HG03432 (cell line): ENCODE measurements around the gene STX18.
A peak's percentile ranks its signal among the peaks of the same experiment; 100 is the strongest.
"Not testable (repeated sequence)": the region's sequence is repeated elsewhere in the genome, so short reads cannot be mapped to it uniquely, and the experiment has no call there.

Source experiments
- ATAC-seq: cut with Tn5 transposase; IDR thresholded peaks from one replicate; pipeline ENCODE4 v1.9.1; 2021; ENCODE audit warnings: mild to moderate bottlenecking, moderate library complexity; ENCODE audit not compliant: unreplicated experiment

The STX18 gene

DNA sequence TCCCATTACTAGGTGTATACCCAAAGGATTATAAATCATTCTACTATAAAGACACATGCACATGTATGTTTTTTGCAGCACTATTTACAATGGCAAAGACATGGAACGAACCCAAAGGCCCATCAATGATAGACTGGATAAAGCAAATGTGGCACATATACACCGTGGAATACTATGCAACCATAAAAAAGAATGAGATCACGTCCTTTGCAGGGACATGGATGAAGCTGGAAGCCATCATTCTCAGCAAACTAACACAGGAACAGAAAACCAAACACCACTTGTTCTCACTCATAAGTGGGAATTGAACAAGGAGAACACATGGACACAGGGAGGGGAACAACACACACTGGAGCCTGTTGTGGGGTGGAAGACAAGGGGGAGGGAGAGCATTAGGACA lies 31.2 kb downstream of the STX18 start:
- ATAC-seq, result not testable (repeated sequence)

DNA sequence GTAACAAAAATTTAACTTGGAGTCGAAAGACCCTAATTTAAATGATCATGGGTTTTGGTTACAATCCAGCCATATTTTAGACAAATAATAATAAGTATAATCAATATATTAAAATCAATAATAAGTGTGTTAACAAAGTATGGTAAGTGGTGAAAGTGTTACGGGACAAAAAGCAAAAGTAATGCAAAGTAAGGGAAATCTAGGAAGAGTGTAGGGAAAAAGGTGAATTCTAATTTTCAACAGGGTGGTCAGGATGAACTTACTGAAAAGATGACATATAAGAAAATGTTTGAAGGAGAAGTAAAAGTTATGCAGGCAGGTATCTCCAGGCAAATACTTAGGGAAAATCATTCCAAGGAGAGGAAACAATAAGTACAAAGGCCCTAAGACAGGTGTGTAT lies 32.3 kb downstream of the STX18 start:
- ATAC-seq, result no peak

DNA sequence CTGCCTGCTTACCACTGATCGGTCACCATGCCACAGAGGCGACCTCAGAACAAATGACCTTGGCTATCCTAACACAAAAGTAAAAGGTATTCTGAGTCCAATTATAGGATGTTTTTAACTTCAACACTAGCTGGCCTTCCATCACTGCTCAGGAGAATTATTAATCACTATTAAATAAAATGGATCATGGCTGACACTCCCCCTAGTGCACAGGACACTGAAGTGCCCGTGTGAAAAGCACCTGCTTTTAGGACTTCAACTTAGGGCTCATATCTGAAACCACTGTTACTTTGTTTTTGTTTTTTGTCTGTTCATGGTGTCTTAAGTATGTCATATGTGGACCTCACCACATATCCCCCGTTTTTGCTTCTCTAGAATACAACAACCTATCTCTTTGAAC lies 33.9 kb downstream of the STX18 start:
- peak; percentile 51 for ATAC-seq

DNA sequence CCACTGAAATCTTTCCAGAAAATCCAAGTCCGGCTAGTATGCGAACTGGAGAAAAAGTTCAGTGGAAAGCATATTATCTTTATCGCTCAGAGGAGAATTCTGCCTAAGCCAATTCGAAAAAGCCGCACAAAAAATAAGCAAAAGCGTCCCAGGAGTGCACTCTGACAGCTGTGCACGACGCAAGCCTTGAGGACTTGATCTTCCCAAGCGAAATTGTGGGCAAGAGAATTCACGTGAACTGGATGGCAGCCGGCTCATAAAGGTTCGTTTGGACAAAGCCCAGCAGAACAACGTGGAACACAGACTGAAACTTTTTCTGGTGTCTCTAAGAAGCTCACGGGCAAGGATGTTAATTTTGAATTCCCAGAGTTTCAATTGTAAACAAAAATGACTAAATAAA lies 34.4 kb downstream of the STX18 start:
- ATAC-seq, result no peak

DNA sequence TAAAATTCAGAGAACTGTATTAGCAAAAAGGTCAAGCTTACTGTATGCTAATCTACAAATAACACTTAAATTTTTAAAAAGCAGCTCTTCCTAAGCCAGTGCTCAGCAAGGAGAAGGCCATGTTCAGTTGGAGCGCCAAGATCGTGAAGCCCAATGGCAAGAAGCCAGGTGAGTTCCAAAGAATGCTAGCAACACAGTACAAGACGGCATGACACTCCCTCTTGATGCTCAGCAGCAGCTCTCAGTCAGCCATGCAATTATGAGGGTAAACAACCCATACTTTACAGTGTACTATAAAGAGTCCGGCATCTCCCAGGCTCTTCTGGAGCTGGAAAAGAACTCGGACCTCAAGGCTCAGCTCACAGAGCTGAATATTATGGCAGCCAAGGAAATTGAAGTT lies 34.9 kb downstream of the STX18 start:
- no peak for ATAC-seq

DNA sequence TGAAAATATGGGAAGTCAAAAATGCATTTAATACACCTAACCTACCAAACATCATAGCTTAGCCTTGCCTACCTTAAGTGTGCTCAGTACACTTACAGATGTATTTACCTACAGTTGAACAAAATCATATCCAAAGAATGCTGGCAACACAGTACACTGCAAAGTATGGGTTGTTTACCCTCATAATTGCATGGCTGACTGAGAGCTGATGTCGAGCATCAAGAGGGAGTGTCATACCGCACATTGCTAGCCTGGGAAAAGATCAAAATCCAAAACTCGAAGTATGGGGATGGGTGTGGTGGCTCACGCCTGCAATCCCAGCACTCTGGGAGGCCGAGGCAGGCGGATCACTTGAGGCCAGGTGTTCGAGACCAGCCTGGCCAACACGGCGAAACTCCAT lies 36.6 kb downstream of the STX18 start:
- ATAC-seq, result not testable (repeated sequence)

DNA sequence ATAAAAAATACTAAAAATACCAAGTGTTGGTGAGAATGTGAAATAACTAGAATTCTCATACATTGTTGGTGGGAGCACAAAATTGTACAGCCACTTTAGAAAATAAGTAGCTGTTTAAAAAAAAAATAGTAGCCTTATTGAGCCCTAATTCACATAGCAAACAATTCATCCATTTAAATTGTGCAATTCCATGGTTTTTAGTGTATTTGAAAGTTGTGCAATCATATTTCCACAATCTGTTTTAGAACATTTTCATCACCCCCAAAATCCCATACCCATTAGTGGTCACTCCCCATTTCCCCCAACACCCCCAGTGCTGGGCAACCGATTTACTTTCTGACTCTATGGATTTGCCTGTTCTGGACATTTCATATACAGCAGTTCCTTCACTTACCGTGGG lies 37.1 kb downstream of the STX18 start:
- ATAC-seq, result no peak

DNA sequence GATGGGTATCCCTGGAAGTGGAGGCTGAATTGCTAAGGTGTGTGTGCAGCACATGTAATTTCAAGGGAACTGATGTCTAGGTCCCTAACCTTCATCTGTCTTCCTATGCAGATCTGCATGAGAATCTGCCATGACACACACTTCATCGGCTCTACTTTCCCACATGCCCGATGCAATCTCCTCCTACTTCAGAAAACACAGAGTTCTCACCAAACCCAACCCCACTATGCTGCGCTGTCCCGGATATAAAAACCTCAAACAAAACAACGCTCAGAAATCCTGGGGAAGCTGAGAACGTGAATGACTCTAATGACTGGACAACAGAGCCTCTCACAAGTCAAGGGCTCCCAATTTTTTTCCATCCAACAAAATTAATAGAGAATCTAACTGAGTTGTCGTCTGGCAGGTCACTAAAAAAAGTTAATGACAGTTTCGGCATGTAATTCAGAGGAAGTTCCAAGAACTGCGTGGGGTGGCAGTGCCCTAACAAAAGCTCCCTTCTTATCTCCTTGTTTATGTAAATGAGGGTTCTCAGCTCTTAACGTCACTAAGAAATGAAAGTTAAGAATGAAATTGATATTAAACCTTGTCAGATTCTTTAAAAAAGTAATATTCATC lies 39.0 kb downstream of the STX18 start:
- ATAC-seq, result peak; percentile 75

DNA sequence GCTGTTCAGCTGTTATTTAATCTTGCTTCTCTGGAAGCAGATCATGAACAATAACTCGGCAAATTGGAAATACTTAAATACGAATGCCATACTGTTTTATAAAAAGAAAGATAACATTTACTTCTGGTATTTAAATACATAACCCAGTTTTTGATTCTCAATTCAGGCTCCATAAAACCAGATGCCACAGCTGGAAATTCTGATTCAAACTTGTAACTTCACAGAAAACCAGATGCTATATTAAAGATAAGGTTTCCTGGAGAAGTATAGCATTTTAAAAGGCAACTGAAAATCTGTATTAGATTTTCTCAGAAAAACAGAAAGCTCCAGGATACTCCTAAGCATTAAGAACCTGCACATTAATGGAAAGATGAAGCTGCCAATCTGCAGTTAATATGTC lies 40.2 kb downstream of the STX18 start:
- ATAC-seq, result no peak

DNA sequence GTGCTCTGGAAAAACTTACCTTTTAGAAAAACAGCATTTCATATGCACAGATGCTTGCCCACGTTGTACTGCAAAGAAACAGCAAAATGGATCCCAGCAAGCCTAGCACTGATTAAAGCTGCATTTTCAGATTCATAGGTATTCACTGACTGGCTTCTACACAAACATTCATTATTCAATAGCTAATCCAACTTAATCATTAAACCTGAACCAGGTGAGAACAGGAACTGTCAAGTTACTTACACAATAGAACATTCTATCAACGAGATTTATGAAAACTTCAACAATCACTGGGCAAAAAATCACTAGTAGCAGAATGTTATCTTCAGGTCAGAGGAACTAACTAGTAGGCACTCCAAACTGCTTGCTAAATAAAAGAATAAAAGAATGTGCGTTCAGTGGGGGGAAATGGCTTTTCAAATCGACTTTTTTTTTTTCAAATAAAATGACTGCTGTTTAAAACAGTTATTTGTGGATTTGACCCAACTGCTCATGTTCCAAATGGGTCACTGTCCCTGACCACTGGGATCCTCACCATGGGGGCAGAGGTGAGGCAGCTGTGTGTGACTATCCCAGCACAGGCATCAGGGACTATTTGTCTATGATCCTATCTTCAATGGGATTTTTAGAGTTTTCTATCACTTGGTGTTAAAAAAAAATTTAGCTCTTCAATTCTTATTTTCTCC lies 42.3 kb downstream of the STX18 start:
- no peak for ATAC-seq

DNA sequence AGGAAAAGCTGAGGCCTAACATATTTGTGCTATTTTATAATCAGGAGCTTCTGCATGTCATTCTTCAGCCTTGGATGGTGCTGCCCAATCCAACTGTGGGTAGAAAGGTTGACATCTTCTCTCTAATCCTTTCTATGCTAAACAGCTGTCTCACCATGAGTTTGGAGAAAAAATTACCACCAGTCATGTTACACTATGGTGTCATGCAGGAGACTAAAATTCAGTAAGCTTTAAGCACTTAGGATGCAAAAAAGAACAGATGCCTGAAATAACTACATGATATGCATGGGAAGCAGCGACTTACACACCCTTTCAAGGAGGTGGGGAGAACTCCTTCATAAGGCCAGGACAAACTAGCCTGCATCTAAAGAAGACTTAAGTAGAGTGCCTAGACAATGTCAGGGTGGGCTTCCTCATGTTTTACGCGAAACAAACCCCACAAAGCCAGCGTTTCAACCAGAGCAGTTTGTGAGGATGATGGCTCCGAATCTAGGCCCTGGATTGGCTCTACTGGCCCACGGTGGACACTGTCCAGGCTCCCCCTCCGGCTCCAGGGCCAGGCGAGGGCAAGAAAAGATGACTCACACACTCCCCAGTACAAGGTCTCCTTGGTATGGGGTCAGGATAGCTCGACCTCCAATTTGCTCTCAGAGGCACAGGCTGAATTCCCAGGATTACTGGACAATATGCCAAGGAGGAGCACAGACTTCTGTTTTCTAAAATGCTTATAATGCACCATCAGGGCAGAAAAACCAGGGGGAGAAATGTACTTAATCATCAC lies 45.1 kb downstream of the STX18 start:
- no peak for ATAC-seq

DNA sequence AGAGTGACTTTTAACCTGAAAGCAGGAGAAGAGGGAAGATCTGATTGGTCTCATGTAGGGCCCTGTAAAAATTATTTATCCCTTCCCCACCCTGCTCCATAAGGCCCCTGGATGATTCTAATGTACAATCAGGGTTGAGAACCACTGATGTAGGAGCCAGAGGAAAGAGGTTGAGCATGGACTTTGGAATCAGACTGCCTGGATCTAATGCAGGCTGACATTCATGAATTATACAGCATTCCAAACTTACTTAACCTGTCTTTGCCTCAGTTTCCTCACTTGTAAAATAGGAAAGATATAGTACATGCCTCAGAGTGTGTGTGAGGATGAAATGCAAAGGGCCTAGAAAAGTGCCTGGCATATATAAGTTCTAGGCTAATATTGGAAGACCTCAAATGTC lies 47.0 kb downstream of the STX18 start:
- no peak for ATAC-seq

DNA sequence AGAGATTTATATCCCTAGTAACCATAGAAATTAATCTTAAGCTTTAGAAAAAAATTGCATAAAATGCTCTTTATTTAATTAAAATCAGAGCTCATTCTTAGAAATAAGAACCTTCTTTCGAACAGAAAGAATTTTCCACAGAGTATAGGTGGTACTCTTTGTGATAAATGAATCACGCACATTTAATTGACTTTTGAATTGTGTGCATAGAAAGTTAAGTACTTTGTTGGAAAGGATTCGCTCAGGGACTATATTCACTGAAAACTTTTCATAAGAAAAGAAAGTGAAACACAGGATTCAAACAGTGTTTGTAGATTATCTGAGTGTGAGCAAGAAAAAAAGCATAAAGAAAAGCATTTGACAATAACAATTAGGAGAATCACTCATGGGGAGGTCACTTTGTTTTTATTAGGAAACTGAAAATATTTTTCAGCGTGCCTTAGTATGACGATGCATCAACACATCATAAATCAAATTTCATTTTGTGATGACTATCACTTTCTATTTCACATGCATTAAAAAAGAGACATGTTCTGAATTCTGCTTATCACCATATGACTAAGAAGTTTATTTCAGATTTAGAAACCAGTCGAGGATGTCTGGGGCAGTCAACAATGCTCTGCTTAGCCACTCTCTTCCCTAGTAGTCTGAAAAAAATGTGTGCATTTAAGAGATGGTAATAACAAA lies 49.5 kb downstream of the STX18 start:
- ATAC-seq, result peak; percentile 83

DNA sequence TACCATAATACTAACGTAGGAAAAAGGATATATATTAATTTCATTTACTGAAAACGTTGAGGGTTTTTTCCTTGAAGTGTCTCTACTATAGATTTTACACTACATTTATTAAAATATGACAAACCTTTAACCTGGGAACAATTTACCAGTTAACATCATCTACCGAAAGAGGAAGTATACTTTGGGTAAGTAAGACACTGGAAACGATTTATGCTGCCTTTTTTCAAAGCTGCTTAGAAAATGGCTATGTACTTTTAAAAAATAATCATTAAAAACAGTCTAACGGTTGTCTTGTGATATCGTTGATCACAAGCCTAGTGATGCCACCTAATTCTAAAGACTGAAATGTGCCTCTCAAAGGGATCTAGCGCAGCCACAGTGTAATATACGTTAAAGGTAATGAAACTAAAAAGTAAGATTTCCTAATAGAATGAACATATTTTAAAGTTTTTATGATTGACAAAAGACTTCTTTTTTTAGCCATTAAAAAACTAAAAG lies 50.4 kb downstream of the STX18 start:
- ATAC-seq, result no peak

DNA sequence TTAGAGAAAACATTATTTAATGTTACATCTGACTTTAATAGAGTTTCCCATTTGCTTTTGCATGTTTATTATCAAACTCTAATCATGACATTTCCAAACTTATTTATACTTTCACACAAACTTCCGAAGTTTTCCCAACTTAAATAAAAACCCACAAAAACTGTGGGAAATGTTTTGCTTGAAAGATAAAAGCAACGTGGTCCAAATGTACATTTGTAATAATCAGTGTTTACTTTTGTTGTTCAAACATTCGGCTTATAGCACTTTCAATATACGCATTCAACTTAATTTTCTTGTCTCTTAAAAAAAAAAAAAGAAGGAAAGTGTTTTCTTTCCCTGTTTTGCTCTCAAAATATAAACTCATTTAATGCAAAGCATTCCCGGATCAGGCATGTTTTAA lies 51.0 kb downstream of the STX18 start:
- ATAC-seq, result no peak

DNA sequence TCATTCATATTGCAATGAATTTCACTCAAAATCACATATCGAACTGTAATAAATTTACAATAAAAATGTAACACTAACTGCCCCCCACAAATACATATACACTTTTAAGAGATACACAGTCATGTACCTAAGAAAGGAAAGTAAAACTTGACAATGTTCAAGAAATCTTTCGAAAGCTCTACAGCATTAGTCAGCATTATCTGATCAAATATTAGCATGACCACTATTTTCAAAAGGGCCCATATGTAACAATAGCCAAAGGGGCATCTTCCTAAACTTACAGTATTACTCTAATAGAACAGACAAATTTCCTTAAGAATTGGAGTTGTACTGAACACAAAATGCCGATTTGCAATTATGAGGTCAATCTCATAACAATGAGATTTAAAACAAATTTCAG lies 51.8 kb downstream of the STX18 start:
- no peak for ATAC-seq

DNA sequence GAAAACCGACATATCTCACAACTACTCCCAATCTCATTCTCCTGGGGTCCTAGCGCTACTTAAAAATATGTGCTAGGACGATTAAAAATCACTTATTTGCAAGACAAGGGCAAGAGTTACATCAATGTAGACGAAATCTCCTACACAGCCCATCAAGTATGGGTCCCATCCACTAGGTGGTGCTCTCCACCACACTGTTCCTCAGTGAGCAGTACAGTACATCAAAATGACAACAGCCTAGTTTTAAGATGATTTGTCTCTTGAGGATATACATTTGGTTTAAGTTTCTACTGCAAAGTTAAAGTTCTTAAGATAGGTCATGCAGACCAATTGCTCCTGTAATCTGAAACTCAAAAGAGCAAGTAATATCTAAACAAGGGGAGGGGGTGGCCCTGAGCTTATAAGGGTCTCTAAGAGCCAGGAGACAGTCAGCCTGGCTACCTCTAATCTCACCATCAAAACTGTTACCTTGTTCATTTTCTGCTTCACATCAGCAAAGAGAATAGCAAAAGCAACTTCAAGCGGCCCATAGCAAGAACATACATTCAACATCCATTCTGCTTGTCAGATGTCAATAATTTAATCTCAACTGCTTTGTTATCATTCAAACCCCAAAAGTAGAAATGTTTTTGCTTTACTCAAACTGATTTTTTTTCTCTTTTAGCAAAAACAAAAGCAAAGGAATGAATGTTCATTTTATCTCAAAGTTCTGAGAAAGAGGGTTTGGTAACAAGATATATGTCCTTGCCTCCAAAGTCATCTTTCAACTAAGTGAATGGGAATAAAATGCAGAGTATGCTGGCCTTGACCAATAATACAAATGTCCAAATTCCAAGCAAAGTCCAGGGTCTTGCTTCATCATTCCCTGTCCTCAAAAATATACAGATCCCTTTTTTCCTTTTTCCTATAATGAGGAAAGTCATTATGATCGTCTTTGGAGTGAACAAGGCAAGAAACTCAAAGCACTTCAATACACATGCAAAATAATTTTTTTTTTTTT lies 53.1 kb downstream of the STX18 start:
- ATAC-seq, result peak; percentile 67

DNA sequence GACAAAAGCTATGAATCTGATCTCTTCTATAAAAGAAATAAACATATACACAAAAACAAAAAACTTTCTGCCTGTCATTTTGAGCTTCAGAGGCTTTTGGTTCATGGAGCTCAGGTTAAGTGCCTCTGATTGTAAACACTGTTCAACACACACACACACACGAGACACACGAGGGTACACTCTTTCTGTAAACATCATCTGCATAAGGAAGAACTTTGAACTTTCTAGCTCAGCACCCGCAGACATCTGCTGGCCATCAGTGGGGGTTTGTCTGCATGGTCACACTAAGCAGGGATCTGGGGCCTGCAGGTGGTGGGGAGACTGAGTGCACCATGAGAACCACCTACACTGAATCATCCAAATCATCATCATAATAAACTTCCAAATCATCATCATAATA lies 54.9 kb downstream of the STX18 start:
- no peak for ATAC-seq

DNA sequence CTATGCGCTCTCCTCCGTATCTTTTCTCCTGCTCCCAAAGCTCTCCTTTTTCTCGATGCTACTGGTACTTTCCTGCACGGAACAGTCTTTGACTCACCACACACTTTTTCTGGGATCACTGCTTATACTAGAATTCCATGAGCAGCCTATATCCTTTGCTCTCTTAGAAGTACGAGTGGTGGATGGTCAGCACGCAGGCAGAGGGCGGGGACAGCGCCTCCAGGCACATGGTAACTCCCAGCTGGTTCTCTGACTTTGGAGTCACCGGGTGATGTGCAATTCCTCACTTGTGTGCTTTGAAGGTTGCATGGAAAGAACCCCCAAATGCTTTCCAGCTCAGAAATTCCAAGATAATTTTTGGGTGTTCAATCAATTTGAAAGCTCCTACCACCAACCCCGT lies 56.0 kb downstream of the STX18 start:
- no peak for ATAC-seq

DNA sequence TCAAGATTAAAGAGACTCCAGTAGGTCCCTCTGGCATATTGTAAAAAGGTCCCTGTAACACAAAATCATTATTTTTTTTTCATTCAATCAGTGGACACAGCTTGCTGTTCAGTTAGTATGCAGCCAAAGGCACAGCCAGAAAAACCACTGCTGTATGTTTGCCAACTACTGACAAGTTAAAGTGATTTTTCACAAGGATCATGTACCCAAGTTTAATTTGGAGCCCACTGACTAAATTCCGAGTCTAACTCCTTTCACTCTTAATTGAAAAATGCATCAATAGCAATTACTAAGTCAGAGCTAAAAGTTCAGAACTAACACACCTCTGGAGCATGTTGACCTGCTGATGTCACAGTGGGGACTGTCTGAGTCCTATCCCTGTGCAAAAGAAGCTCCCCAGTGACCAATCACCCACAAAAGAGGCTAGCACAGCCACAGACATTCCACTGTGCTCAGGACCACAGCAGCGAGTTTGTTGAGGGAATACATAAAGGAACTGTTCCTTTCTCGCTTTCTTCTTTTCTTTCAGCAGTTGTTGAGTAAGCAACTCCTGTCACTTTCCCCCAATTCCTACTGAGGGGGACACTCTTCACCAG lies 60.4 kb downstream of the STX18 start:
- no peak for ATAC-seq
